IMR-90 (cell line): ENCODE data around the gene RYR1. TPM values are rescaled to one million over a fixed set of nuclear protein-coding genes. Genes with fewer than 3 reads are reported as not detected.

ENCODE experiments used
- ATAC-seq: fragments of 200-7000 bp; cut with Tn5 transposase; 2 replicates; pipeline ENCODE4 v1.9.1; 2020; ENCODE audit warnings: low read depth, mild to moderate bottlenecking, moderate library complexity
- BruUV-seq: library from RNA; stranded (reverse); fragments of 400-500 nt; replicated peaks from 2 replicates; lab custom pipeline; 2021; lab: Mats Ljungman, UMichigan
- CTCF ChIA-PET: fragments of 300-600 bp; formaldehyde crosslinking; extraction: SDS; loops from one replicate; lab custom pipeline; 2021; ENCODE audit warnings: antibody characterized with exemption; lab: Yijun Ruan, JAX
- POLR2A ChIA-PET: fragments of 300-600 bp; sonication (Branson Sonifier 250); formaldehyde crosslinking; loops from one replicate; lab custom pipeline; 2022; ENCODE audit warnings: antibody characterized with exemption; ENCODE audit not compliant: unreplicated experiment; lab: Charles Lee
- DNase-seq: peaks from one replicate; pipeline ENCODE4 v3.0.0; 2013
- H2AFZ ChIP-seq: replicated peaks from 2 replicates; pipeline ENCODE3; 2013; ENCODE audit warnings: low read length, mild to moderate bottlenecking; ENCODE audit not compliant: poor library complexity
- H2AK5ac ChIP-seq: 2 replicates; pipeline ENCODE4 v1.6.1; 2013; ENCODE audit warnings: low read depth, low read length, inconsistent platforms
- H2AK9ac ChIP-seq: replicated peaks from 2 replicates; pipeline ENCODE3; 2013; ENCODE audit warnings: mild to moderate bottlenecking, low read depth, low read length, moderate library complexity; ENCODE audit not compliant: poor library complexity
- H2BK120ac ChIP-seq: 2 replicates; pipeline ENCODE4 v1.6.1; 2013; ENCODE audit warnings: low read depth, low read length, inconsistent platforms
- H2BK15ac ChIP-seq: 3 replicates; pipeline ENCODE4 v1.6.1; 2013; ENCODE audit warnings: low read depth, low read length, inconsistent platforms
- H2BK20ac ChIP-seq: 2 replicates; pipeline ENCODE4 v1.6.1; 2013; ENCODE audit warnings: low read depth, mild to moderate bottlenecking, inconsistent platforms, low read length, moderate library complexity
- H2BK5ac ChIP-seq: 2 replicates; pipeline ENCODE4 v1.6.1; 2013; ENCODE audit warnings: mild to moderate bottlenecking, low read depth, low read length, inconsistent platforms; ENCODE audit not compliant: poor library complexity, severe bottlenecking
- H3K14ac ChIP-seq: replicated peaks from 2 replicates; pipeline ENCODE4 v1.6.1; 2013; ENCODE audit warnings: low read depth, low read length, inconsistent platforms
- H3K18ac ChIP-seq: 2 replicates; pipeline ENCODE4 v1.6.1; 2013; ENCODE audit warnings: low read depth, low read length, control low read depth
- H3K23ac ChIP-seq: 2 replicates; pipeline ENCODE4 v1.6.1; 2013; ENCODE audit warnings: low read depth, low read length, inconsistent platforms
- H3K27ac ChIP-seq: 2 replicates; pipeline ENCODE4 v1.5.1; 2013; ENCODE audit warnings: mild to moderate bottlenecking, control low read depth, low read length; ENCODE audit not compliant: insufficient read depth
- H3K27me3 ChIP-seq: 2 replicates; pipeline ENCODE4 v1.6.1; 2013; ENCODE audit warnings: low read length; ENCODE audit not compliant: control insufficient read depth, insufficient read depth
- H3K36me3 ChIP-seq: 2 replicates; pipeline ENCODE4 v1.6.1; 2013; ENCODE audit warnings: low read length, mixed read lengths; ENCODE audit not compliant: control insufficient read depth, insufficient read depth
- H3K4ac ChIP-seq: 2 replicates; pipeline ENCODE4 v1.6.1; 2013; ENCODE audit warnings: low read depth, low read length, inconsistent platforms
- H3K4me1 ChIP-seq: 2 replicates; pipeline ENCODE4 v1.6.1; 2013; ENCODE audit warnings: low read length, mixed read lengths; ENCODE audit not compliant: control insufficient read depth, insufficient read depth
- H3K4me2 ChIP-seq: 2 replicates; pipeline ENCODE4 v1.6.1; 2013; ENCODE audit warnings: low read depth, mild to moderate bottlenecking, control low read depth, low read length, moderate library complexity
- H3K4me3 ChIP-seq: 2 replicates; pipeline ENCODE4 v1.5.1; 2013; ENCODE audit warnings: low read depth, mild to moderate bottlenecking, control low read depth, low read length, moderate library complexity; ENCODE audit not compliant: insufficient read depth
- H3K56ac ChIP-seq: 2 replicates; pipeline ENCODE4 v1.6.1; 2013; ENCODE audit warnings: low read length, inconsistent platforms; ENCODE audit not compliant: insufficient read depth; ENCODE audit errors: extremely low read depth
- H3K79me1 ChIP-seq, 2 experiments: 2 replicates each; pipeline ENCODE4 v1.6.1; 2013; ENCODE audit warnings: low read length in 2 of 2, inconsistent platforms in 1 of 2, low read depth in 1 of 2
- H3K9ac ChIP-seq: 2 replicates; pipeline ENCODE4 v1.6.1; 2013; ENCODE audit warnings: low read depth, low read length, control low read depth
- H3K9me1 ChIP-seq: 2 replicates; pipeline ENCODE4 v1.6.1; 2013; ENCODE audit warnings: low read length, inconsistent platforms; ENCODE audit not compliant: insufficient read depth
- H3K9me3 ChIP-seq: 2 replicates; pipeline ENCODE4 v1.6.1; 2013; ENCODE audit warnings: low read length; ENCODE audit not compliant: control insufficient read depth, insufficient read depth
- H4K20me1 ChIP-seq: 2 replicates; pipeline ENCODE4 v1.6.1; 2013; ENCODE audit warnings: low read length, inconsistent platforms; ENCODE audit not compliant: insufficient read depth
- H4K5ac ChIP-seq: 2 replicates; pipeline ENCODE4 v1.6.1; 2013; ENCODE audit warnings: mild to moderate bottlenecking, low read depth, low read length, control low read depth
- H4K8ac ChIP-seq, 2 experiments: 2 replicates each; pipeline ENCODE4 v1.6.1; 2013; ENCODE audit warnings: low read depth in 2 of 2, low read length in 2 of 2, control low read depth in 1 of 2, inconsistent platforms in 1 of 2
- H4K91ac ChIP-seq: 2 replicates; pipeline ENCODE4 v1.6.1; 2013; ENCODE audit warnings: low read depth, low read length, inconsistent platforms; ENCODE audit not compliant: insufficient read depth
- BHLHE40 ChIP-seq: fragments of 150-350 bp; IDR thresholded peaks from 2 replicates; pipeline ENCODE4 v1.6.1; 2016; ENCODE audit warnings: mild to moderate bottlenecking, low read depth, low read length
- CEBPB ChIP-seq: IDR thresholded peaks from 2 replicates; pipeline ENCODE4 v1.6.1; 2012; ENCODE audit warnings: low read depth, low read length, improper control_type of control experiment
- CHD1 ChIP-seq: IDR thresholded peaks from 2 replicates; pipeline ENCODE4 v1.6.1; 2012; ENCODE audit warnings: low read depth, low read length, improper control_type of control experiment
- ELK1 ChIP-seq: fragments of 150-350 bp; IDR thresholded peaks from 2 replicates; pipeline ENCODE4 v1.6.1; 2016; ENCODE audit warnings: low read depth, mild to moderate bottlenecking, low read length, moderate library complexity, borderline replicate concordance
- FOS ChIP-seq: fragments of 150-350 bp; IDR thresholded peaks from 2 replicates; pipeline ENCODE4 v1.6.1; 2016; ENCODE audit warnings: low read depth, low read length
- MAFK ChIP-seq: IDR thresholded peaks from 2 replicates; pipeline ENCODE4 v1.6.1; 2012; ENCODE audit warnings: low read depth, low read length, improper control_type of control experiment
- MAZ ChIP-seq: IDR thresholded peaks from 2 replicates; pipeline ENCODE4 v1.6.1; 2012; ENCODE audit warnings: low read depth, mild to moderate bottlenecking, low read length, improper control_type of control experiment, moderate library complexity, borderline replicate concordance
- MXI1 ChIP-seq: IDR thresholded peaks from 2 replicates; pipeline ENCODE4 v1.6.1; 2012; ENCODE audit warnings: low read depth, mild to moderate bottlenecking, low read length, moderate library complexity, borderline replicate concordance
- NFE2L2 ChIP-seq: fragments of 150-350 bp; IDR thresholded peaks from 2 replicates; pipeline ENCODE4 v1.6.1; 2016; ENCODE audit warnings: low read depth, mild to moderate bottlenecking, low read length
- POLR2A ChIP-seq: IDR thresholded peaks from 2 replicates; pipeline ENCODE4 v1.6.1; 2012; ENCODE audit warnings: mild to moderate bottlenecking, low read depth, low read length
- RAD21 ChIP-seq: IDR thresholded peaks from 2 replicates; pipeline ENCODE4 v1.6.1; 2012; ENCODE audit warnings: low read length, improper control_type of control experiment
- RCOR1 ChIP-seq: IDR thresholded peaks from 2 replicates; pipeline ENCODE4 v1.6.1; 2012; ENCODE audit warnings: mild to moderate bottlenecking, low read length, improper control_type of control experiment; ENCODE audit not compliant: insufficient replicate concordance
- RFX5 ChIP-seq: IDR thresholded peaks from 2 replicates; pipeline ENCODE4 v1.8.0; 2012; ENCODE audit warnings: low read depth, mild to moderate bottlenecking, low read length, moderate library complexity
- SMC3 ChIP-seq: fragments of 150-350 bp; IDR thresholded peaks from 2 replicates; pipeline ENCODE4 v1.6.1; 2016; ENCODE audit warnings: low read depth, mild to moderate bottlenecking, antibody characterized with exemption, low read length, moderate library complexity
- USF2 ChIP-seq: fragments of 150-350 bp; IDR thresholded peaks from 2 replicates; pipeline ENCODE4 v1.6.1; 2017; ENCODE audit warnings: mild to moderate bottlenecking, antibody characterized with exemption, low read length, low read depth
- WGBS, 2 experiments: methylation state at CpG; one replicate each; pipeline versions ENCODE4 v1.1.5 to v1.1.7; 2013; ENCODE audit warnings: missing lambda C conversion rate in 2 of 2; ENCODE audit not compliant: insufficient read length in 1 of 2; ENCODE audit errors: extremely low coverage in 2 of 2; 5-methylcytosine and 5-hydroxymethylcytosine counted together
- dilution Hi-C: fragments of 300-500 bp; cut with HindIII; formaldehyde crosslinking; loops from one replicate; pipeline ENCODE4 v1.14.3; 2018; ENCODE audit warnings: low sequenced_read_pairs; ENCODE audit not compliant: unreplicated experiment
- in situ Hi-C: fragments of 300-500 bp; cut with MboI; formaldehyde crosslinking; loops from 3 replicates; pipeline ENCODE4 v1.14.3; 2019; ENCODE audit warnings: low sequenced_read_pairs, inconsistent platforms, mixed read lengths
- intact Hi-C: fragments of 100-400 bp; cut with micrococcal nuclease; formaldehyde crosslinking; loops from 2 replicates; pipeline ENCODE4 v1.10.0; 2022
- polyA plus RNA-seq, 3 experiments: library from polyadenylated mRNA; depleted of rRNA; stranded (reverse); fragments of >200 nt; gene quantifications; 2 replicates each; pipeline ENCODE4 v1.2.3, GENCODE V29; 2012; ENCODE audit warnings: low replicate concordance in 1 of 3
- total RNA-seq: library from RNA; depleted of rRNA; stranded (reverse); fragments of >200 nt; gene quantifications from 2 replicates; pipeline ENCODE4 v1.2.3, GENCODE V29; 2012
- TF ChIP-seq, protein P1 (sequence below): conservative IDR thresholded peaks from 2 replicates; pipeline ENCODE4 v1.5.1; 2012; ENCODE audit warnings: mild to moderate bottlenecking, low read depth, low read length, improper control_type of control experiment

Gene RYR1
- total and polyA plus RNA-seq, 2 of the 4 experiments (the other 2 are of a cell fraction), result not detected

- dilution Hi-C loops (no loop called here), in situ Hi-C loops (loop anchor here (10.0 to 25.0 kb wide), 2 partner anchors 300 to 388 kb away; no protein-coding TSS in a partner anchor), intact Hi-C loops (no loop called here)
- DNase-seq (no peak), ATAC-seq (no peak)
- no peak overlapping the region for H2BK15ac ChIP-seq
- H3K27me3 ChIP-seq, result no peaks in the 10 kb centered on the region
- no peak overlapping the region for H4K91ac ChIP-seq
- H4K20me1 ChIP-seq, result peaks cover 3% of the 10 kb centered on the region
- WGBS, 2 experiments, result no CpG with 5 or more reads among the region's 3 CpGs
- H4K8ac ChIP-seq, result no peak overlapping the region
- H3K4ac ChIP-seq, result no peak overlapping the region
- H3K9ac ChIP-seq, result no peak overlapping the region
- no peak overlapping the region for H2AFZ ChIP-seq
- peaks cover 6 to 27% of the 10 kb centered on the region in 2 experiments; a peak in 3 of 4 replicates for H3K79me1 ChIP-seq
- H3K36me3 ChIP-seq, result peaks cover 56% of the 10 kb centered on the region
- TF ChIP-seq USF2, result no peak
- no peak for TF ChIP-seq RAD21
- TF ChIP-seq, protein P1, sequence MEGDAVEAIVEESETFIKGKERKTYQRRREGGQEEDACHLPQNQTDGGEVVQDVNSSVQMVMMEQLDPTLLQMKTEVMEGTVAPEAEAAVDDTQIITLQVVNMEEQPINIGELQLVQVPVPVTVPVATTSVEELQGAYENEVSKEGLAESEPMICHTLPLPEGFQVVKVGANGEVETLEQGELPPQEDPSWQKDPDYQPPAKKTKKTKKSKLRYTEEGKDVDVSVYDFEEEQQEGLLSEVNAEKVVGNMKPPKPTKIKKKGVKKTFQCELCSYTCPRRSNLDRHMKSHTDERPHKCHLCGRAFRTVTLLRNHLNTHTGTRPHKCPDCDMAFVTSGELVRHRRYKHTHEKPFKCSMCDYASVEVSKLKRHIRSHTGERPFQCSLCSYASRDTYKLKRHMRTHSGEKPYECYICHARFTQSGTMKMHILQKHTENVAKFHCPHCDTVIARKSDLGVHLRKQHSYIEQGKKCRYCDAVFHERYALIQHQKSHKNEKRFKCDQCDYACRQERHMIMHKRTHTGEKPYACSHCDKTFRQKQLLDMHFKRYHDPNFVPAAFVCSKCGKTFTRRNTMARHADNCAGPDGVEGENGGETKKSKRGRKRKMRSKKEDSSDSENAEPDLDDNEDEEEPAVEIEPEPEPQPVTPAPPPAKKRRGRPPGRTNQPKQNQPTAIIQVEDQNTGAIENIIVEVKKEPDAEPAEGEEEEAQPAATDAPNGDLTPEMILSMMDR, result no peak
- no peak for TF ChIP-seq SMC3
- TF ChIP-seq RCOR1, result no peak
- TF ChIP-seq POLR2A, result no peak
- no peak for TF ChIP-seq MXI1
- no peak for TF ChIP-seq NFE2L2
- no peak for TF ChIP-seq RFX5
- TF ChIP-seq BHLHE40, result no peak
- no peak for TF ChIP-seq CHD1
- TF ChIP-seq MAZ, result no peak
- TF ChIP-seq ELK1, result no peak
- TF ChIP-seq FOS, result no peak
- no peak for TF ChIP-seq CEBPB
- no peak for TF ChIP-seq MAFK
- H3K14ac ChIP-seq, result no peak overlapping the region
- no peak overlapping the region for H3K23ac ChIP-seq
- no peak overlapping the region for H2BK20ac ChIP-seq
- H2AK9ac ChIP-seq, result no peak overlapping the region
- no peaks in the 10 kb centered on the region for H3K9me3 ChIP-seq
- H3K27ac ChIP-seq, result no peak overlapping the region
- no peak overlapping the region for H4K5ac ChIP-seq
- no TSS peak for BruUV-seq
- no peak overlapping the region for H3K56ac ChIP-seq
- no peak overlapping the region for H2BK5ac ChIP-seq
- ChIA-PET POLR2A (no interaction called here), CTCF (interaction anchor here (0.6 kb wide), 1 partner anchor 8 kb away, joined by 3 read pairs; no protein-coding TSS in a partner anchor)
- H3K4me2 ChIP-seq, result no peak overlapping the region
- no peak overlapping the region for H3K4me3 ChIP-seq
- H3K9me1 ChIP-seq, result 0 out of 2 replicates have a peak, but pooled peaks cover 3% of the 10 kb centered on the region
- H3K18ac ChIP-seq, result no peak overlapping the region
- peaks cover 1% of the 10 kb centered on the region; the same call in 1 of the 2 replicates for H3K4me1 ChIP-seq
- H2BK120ac ChIP-seq, result no peak overlapping the region
- H2AK5ac ChIP-seq, result no peak overlapping the region
Measured at GRCh38 chr19:38624822-38625221, 191.3 kb downstream of the RYR1 start.
